NCI-H1436 (cell line): Measurements from ENCODE around the gene ACTN3.
A peak's percentile ranks its signal among the peaks of the same experiment; 100 is the strongest.
"Not testable (repeated sequence)": the region's sequence is repeated elsewhere in the genome, so short reads cannot be mapped to it uniquely, and the experiment has no call there.

Source experiments
- DNase-seq: peaks from one replicate; lab custom pipeline; 2025; lab: John Stamatoyannopoulos, UW

ACTN3 gene

GRCh38 chr11:66546368-66546965 lies at the start of gene ACTN3:
ACTN3 (plus strand) TSS chr11:66546903; CDS start chr11:66546938, 35 bp downstream.
- no peak for DNase-seq

- no peak for DNase-seq
These were observed 49.5 kb upstream of the ACTN3 start for GRCh38 chr11:66497206-66497605.

- no peak for DNase-seq
These were observed 48.2 kb upstream of the ACTN3 start for GRCh38 chr11:66498506-66498905.

- DNase-seq, result no peak
These were observed 41.4 kb upstream of the ACTN3 start for GRCh38 chr11:66505276-66505816.

GRCh38 chr11:66509131-66509561 lies 37.6 kb upstream of the ACTN3 start:
- no peak for DNase-seq

- DNase-seq, result peak; percentile 46
These were observed 36.3 kb upstream of the ACTN3 start, which contains the start of gene BBS1 for GRCh38 chr11:66510271-66510989. BBS1 (plus strand) TSS chr11:66510635; CDS start chr11:66510660, 25 bp downstream.

- no peak for DNase-seq
These were observed 35.7 kb upstream of the ACTN3 start for GRCh38 chr11:66510990-66511339.

GRCh38 chr11:66523611-66524010 lies 23.1 kb upstream of the ACTN3 start:
- DNase-seq, result no peak

GRCh38 chr11:66524304-66525040 lies 22.2 kb upstream of the ACTN3 start:
- no peak for DNase-seq

- no peak for DNase-seq
These were observed 17.6 kb upstream of the ACTN3 start for GRCh38 chr11:66529069-66529468.

GRCh38 chr11:66529655-66530054 lies 17.0 kb upstream of the ACTN3 start:
- DNase-seq, result no peak

- no peak for DNase-seq
These were observed 15.6 kb upstream of the ACTN3 start for GRCh38 chr11:66530927-66531709.

GRCh38 chr11:66531841-66532240 lies 14.9 kb upstream of the ACTN3 start:
- no peak for DNase-seq

- no peak for DNase-seq
These were observed 13.9 kb upstream of the ACTN3 start for GRCh38 chr11:66532784-66533183.

- no peak for DNase-seq
These were observed 7.4 kb upstream of the ACTN3 start for GRCh38 chr11:66539170-66539869.

- DNase-seq, result no peak
These were observed 6.9 kb upstream of the ACTN3 start for GRCh38 chr11:66539870-66540213.

- DNase-seq, result not testable (repeated sequence)
These were observed 6.1 kb upstream of the ACTN3 start for GRCh38 chr11:66540598-66540997.

GRCh38 chr11:66541892-66542291 lies 4.8 kb upstream of the ACTN3 start:
- no peak for DNase-seq

GRCh38 chr11:66542362-66542761 lies 4.3 kb upstream of the ACTN3 start:
- no peak for DNase-seq

GRCh38 chr11:66543263-66544107 lies 3.2 kb upstream of the ACTN3 start:
- no peak for DNase-seq
